ENCODE results near the gene ZNF891. TPM values are rescaled to one million over a fixed set of nuclear protein-coding genes. Genes with fewer than 3 reads are reported as not detected.

The ZNF891 gene
- total RNA-seq, 1 experiment from 2014 or later = 0.02 TPM

DNA sequence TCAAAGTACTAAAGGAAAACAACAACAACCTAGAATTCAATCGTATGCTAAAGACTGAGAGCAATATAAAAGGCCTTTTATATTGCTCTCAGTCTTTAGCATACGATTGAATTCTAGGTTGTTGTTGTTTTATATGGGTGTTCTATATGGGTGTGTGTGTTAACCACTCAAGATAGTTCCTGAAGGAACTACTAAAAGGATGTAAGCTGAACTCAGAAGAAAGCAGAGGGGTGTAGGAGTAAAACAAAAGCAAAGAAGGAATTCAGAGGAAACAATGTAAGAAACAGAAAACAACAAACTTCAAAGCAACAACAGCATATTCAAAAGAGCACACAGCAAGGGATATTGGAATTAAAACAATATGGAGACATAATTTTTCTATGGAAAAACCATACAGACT, 5.4 kb downstream of the ZNF891 start:
- no peaks in the 10 kb centered on the region for H3K27me3 ChIP-seq (ENCODE audit: insufficient read depth, low read length)
- RAD21 ChIA-PET (ENCODE audit: low non-redundant PET in 1 of 2, low total read pairs in 2 of 2, uncharacterized antibody in 2 of 2, unreplicated experiment in 2 of 2) = no interaction called here
- no TSS peak for BruUV-seq (replicated peaks)
- no peaks in the 10 kb centered on the region for H3K36me3 ChIP-seq (ENCODE audit: control insufficient read depth in 1 of 2, insufficient read depth in 2 of 2, low read length in 2 of 2)
- H2AFZ ChIP-seq (ENCODE audit: low read depth, low read length, poor library complexity, severe bottlenecking) = no peak overlapping the region
- H3K9ac ChIP-seq (ENCODE audit: low read length) = no peak overlapping the region
- no peaks in the 10 kb centered on the region for H3K9me2 ChIP-seq (ENCODE audit: insufficient read depth)
- ATAC-seq = no peak
- no peaks in the 10 kb centered on the region for H4K20me1 ChIP-seq (ENCODE audit: insufficient read depth)
- CTCF ChIA-PET = no interaction called here
- H3K4me2 ChIP-seq (ENCODE audit: low read length) = no peak overlapping the region
- TF ChIP-seq EGR1 (IDR thresholded peaks at IDR 0.05; ENCODE audit: low read depth) (no peak), YY1 (IDR thresholded peaks at IDR 0.05; ENCODE audit: extremely low read depth, insufficient replicate concordance, low read depth, low read length) (no peak), SRF (IDR thresholded peaks at IDR 0.05; ENCODE audit: low read depth) (no peak), EZH2 (IDR thresholded peaks at IDR 0.05) (no peak), CBX3 (IDR thresholded peaks at IDR 0.05; ENCODE audit: low read depth) (no peak), CEBPB (IDR thresholded peaks at IDR 0.05; ENCODE audit: low read depth) (no peak), ZFX (IDR thresholded peaks at IDR 0.05) (no peak), POLR2AphosphoS5 (IDR thresholded peaks at IDR 0.05; ENCODE audit: low read depth, low read length) (no peak), TCF7L2 (IDR thresholded peaks at IDR 0.05; ENCODE audit: borderline replicate concordance, extremely low read depth, insufficient read depth, insufficient read length) (no peak), POLR2A (IDR thresholded peaks at IDR 0.05; ENCODE audit: borderline replicate concordance, extremely low read depth, insufficient read depth, insufficient read length) (no peak), ELF1 (IDR thresholded peaks at IDR 0.05; ENCODE audit: borderline replicate concordance, low read depth) (no peak), SIN3A (IDR thresholded peaks at IDR 0.05; ENCODE audit: low read depth) (no peak), SP1 (IDR thresholded peaks at IDR 0.05; ENCODE audit: low read depth) (no peak)
- TF ChIP-seq, protein P1, sequence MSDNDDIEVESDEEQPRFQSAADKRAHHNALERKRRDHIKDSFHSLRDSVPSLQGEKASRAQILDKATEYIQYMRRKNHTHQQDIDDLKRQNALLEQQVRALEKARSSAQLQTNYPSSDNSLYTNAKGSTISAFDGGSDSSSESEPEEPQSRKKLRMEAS (IDR thresholded peaks at IDR 0.05) = no peak
- no peaks in the 10 kb centered on the region for H3K4me1 ChIP-seq (ENCODE audit: control insufficient read depth in 1 of 2, insufficient read depth in 2 of 2, low read length in 2 of 2)
- no peak overlapping the region for H3K27ac ChIP-seq (ENCODE audit: low read depth, low read length)
- H3K79me2 ChIP-seq (ENCODE audit: insufficient read depth, low read length) = no peaks in the 10 kb centered on the region
- H3K9me3 ChIP-seq (ENCODE audit: control insufficient read depth in 1 of 2, insufficient read depth in 1 of 2, low read depth in 1 of 2, low read length in 2 of 2) = peaks cover 17 to 26% of the 10 kb centered on the region in 2 experiments; a peak in 2 of 4 replicates
- POLR2A ChIA-PET = no interaction called here
- H3K4me3 ChIP-seq (replicated peaks in 1 of 2; ENCODE audit: low read depth in 1 of 2, low read length in 2 of 2) = no peak overlapping the region
- intact Hi-C loops (cut with micrococcal nuclease) = no loop called here
- no peak for DNase-seq (ENCODE audit: low read depth, low spot score)

All from HCT116 (cell line).